Heart left ventricle (tissue), 16 donors: ENCODE data around the gene GPLD1. TPM values are rescaled to one million over a fixed set of nuclear protein-coding genes. Genes with fewer than 3 reads are reported as not detected.

Experiments
- ATAC-seq, 4 donors: fragments of 200-7000 bp; cut with Tn5 transposase; one replicate each; pipeline ENCODE4 v1.9.1; 2020 to 2022; ENCODE audit warnings: moderate library complexity in 4 of 4, mild to moderate bottlenecking in 3 of 4, moderate number of reproducible peaks in 1 of 4
- DNase-seq, 5 donors: peaks; one replicate each; pipeline ENCODE4 v3.0.0-alpha.2; 2020
- H3K27ac ChIP-seq, 12 donors: fragments of 200-600 bp; sonication (generic) in 4 of 12; one replicate each; pipeline versions ENCODE4 v1.5.0 to v1.8.0; 2016 to 2022; ENCODE audit warnings: mild to moderate bottlenecking in 2 of 12
- H3K27me3 ChIP-seq, 9 donors: fragments of 200-600 bp; sonication (generic) in 2 of 9; one replicate each; pipeline versions ENCODE4 v1.5.1 to v1.8.0; 2016 to 2022; ENCODE audit warnings: mild to moderate bottlenecking in 3 of 9
- H3K36me3 ChIP-seq, 9 donors: fragments of 200-600 bp; sonication (generic) in 2 of 9; one replicate each; pipeline versions ENCODE4 v1.5.0 to v1.8.0; 2018 to 2022; ENCODE audit warnings: mild to moderate bottlenecking in 2 of 9
- H3K4me1 ChIP-seq, 12 donors: fragments of 200-600 bp; sonication (generic) in 4 of 12; one replicate each; pipeline versions ENCODE4 v1.5.0 to v1.8.0; 2016 to 2022; ENCODE audit warnings: mild to moderate bottlenecking in 3 of 12
- H3K4me3 ChIP-seq, 12 donors: fragments of 200-600 bp; sonication (generic) in 4 of 12; one replicate each; pipeline versions ENCODE4 v1.5.0 to v1.8.0; 2017 to 2022; ENCODE audit warnings: mild to moderate bottlenecking in 9 of 12, moderate library complexity in 4 of 12
- H3K9me3 ChIP-seq, 12 donors: fragments of 200-600 bp; sonication (generic) in 4 of 12; one replicate each; pipeline versions ENCODE4 v1.5.0 to v1.8.0; 2016 to 2022; ENCODE audit warnings: mild to moderate bottlenecking in 1 of 12
- CTCF ChIP-seq, 12 donors: fragments of 200-600 bp; sonication (generic) in 4 of 12; IDR thresholded peaks; one replicate each; pipeline versions ENCODE4 v1.5.0 to v1.8.0; 2018 to 2022; ENCODE audit warnings: antibody characterized with exemption in 12 of 12, mild to moderate bottlenecking in 5 of 12
- POLR2A ChIP-seq, 2 donors: fragments of 450-650 bp; IDR thresholded peaks; one replicate each; pipeline ENCODE4 v1.6.1; 2017; ENCODE audit warnings: antibody characterized with exemption in 2 of 2, mild to moderate bottlenecking in 2 of 2, moderate library complexity in 2 of 2
- WGBS, 4 donors: extraction: QIAGEN DNeasy Blood & Tissue Kit in 2 of 4; methylation state at CpG; one replicate each; pipeline versions ENCODE4 v1.1.5 to v1.1.7; 2013 to 2018; 5-methylcytosine and 5-hydroxymethylcytosine counted together
- intact Hi-C, 10 donors: fragments of 100-400 bp; cut with DNase I; formaldehyde crosslinking; loops; one replicate each; pipeline versions ENCODE4 v1.11.1 to v1.14.2; 2022
- polyA plus RNA-seq, 2 donors: library from polyadenylated mRNA; stranded (reverse); fragments of 200-250 nt; gene quantifications; one replicate each; pipeline ENCODE4 v1.2.3, GENCODE V29; 2013
- total RNA-seq, 9 donors: library from RNA; depleted of rRNA in 2 of 9; stranded (reverse); fragments of >200 nt in 2 of 9; fragmentation: NEBNext Ultra II Directional in 3 of 9; extraction: Animal tissue kit (Norgen Biotek cat#: 25700) in 3 of 9; gene quantifications; one replicate each; pipeline versions ENCODE4 v1.1.0 to v1.2.4, GENCODE V29; 2016 to 2023
- donor health status: ischemic (EF 13 %, LVEDD 7.1; RV severe dilation, severe dysfunction).
- donor health status: healthy with polysubstance abuse.
- donor health status: DM: no; HTN: yes; CAD: no.
- donor health status: DM: no; HTN: no; CAD: no.
- donor health status: ischemic (EF 25% LVEDD 6.9; RV normal size, moderate dysfunction).
- donor health status: ischemic (EF 25% LVEDD 5.7; RV mildly dilated, moderate dysfunction).
- donor health status: healthy.
- donor health status: DM: yes; HTN: yes; CAD: no.
- donor health status: ischemic (EF 35%, LVEDD 5.7; RV mildly dilated, moderate dysfunction).
- donor health status: nonischemic (EF 11% LVEDD 7.7; RV severe dilation, severe dysfunction).
- donor health status: DM: yes; HTN: yes; CAD: no.
- donor health status: PGD.
- donor health status: ischemic (EF 29% LVEDD 5.4; RV normal size, mild dysfunction).
- donor health status: nonischemic (EF 23%, LVEDD 6.1; RV moderate dilation, normal function).

GPLD1 gene
- total and polyA plus RNA-seq, 11 donors, result 0.18 to 0.99 (median 0.81) TPM

- WGBS, 4 donors, result 46 to 62% (median 50%) methylated on average over 4 of the region's 4 CpGs
- TF ChIP-seq POLR2A (IDR thresholded peaks at IDR 0.05), result no peak
- TF ChIP-seq CTCF (IDR thresholded peaks at IDR 0.05), result no peak
- Histone ChIP-seq H3K4me3 (no peak overlapping the region), H3K4me1 (no peaks in the 10 kb centered on the region), H3K9me3 (no peaks in the 10 kb centered on the region), H3K27ac (no peak overlapping the region), H3K36me3 (peaks cover 0 to 47% (median 25%) of the 10 kb centered on the region in 9 donors), H3K27me3 (no peaks in the 10 kb centered on the region)
- no peak for DNase-seq
- intact Hi-C loops, result no loop called here
- ATAC-seq, result no peak
Observed at GRCh38 chr6:24536466-24536865, 47.1 kb upstream of the GPLD1 start.

GRCh38 chr6:24535210-24535609, 45.8 kb upstream of the GPLD1 start:
- Histone ChIP-seq H3K27me3 (no peaks in the 10 kb centered on the region), H3K27ac (no peak overlapping the region), H3K9me3 (no peaks in the 10 kb centered on the region), H3K4me3 (no peak overlapping the region), H3K4me1 (no peaks in the 10 kb centered on the region), H3K36me3 (peaks cover 0 to 52% (median 29%) of the 10 kb centered on the region in 9 donors)
- intact Hi-C loops, result no loop called here
- no peak for DNase-seq
- no peak for ATAC-seq
- no peak for TF ChIP-seq CTCF (IDR thresholded peaks at IDR 0.05)
- no peak for TF ChIP-seq POLR2A (IDR thresholded peaks at IDR 0.05)
- WGBS, 4 donors, result 63 to 95% (median 81%) methylated on average over 3 of the region's 3 CpGs

DNA sequence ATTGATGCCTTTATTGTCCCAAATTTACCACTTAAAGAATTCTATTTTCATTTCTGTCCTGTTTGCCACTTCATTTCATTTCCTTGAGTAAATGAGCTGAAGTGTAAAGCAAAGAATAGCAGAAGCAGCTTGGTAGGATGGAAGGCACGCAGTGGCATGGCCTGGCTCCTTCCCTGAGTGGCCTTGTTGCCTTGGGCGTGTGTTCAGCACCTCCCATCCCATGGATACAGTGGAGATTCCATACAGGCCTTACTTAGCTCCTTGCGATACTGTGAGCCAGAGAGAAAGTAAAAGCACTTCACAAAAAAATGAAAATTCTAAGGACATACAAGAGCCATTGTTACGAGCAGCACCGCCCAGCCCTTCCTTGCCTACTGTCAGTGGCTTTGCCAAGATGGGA, 45.0 kb upstream of the GPLD1 start:
- intact Hi-C loops, result no loop called here
- TF ChIP-seq POLR2A (IDR thresholded peaks at IDR 0.05) (no peak), CTCF (IDR thresholded peaks at IDR 0.05) (no peak)
- WGBS, 4 donors, result 94 to 98% (median 96%) methylated on average over 5 of the region's 5 CpGs
- peaks cover 0 to 52% (median 29%) of the 10 kb centered on the region in 9 donors for H3K36me3 ChIP-seq
- DNase-seq (no peak), ATAC-seq (no peak)
- H3K9me3 ChIP-seq, result no peaks in the 10 kb centered on the region
- H3K4me3 ChIP-seq, result no peak overlapping the region
- no peak overlapping the region for H3K27ac ChIP-seq
- no peaks in the 10 kb centered on the region for H3K27me3 ChIP-seq
- no peaks in the 10 kb centered on the region for H3K4me1 ChIP-seq

GRCh38 chr6:24529985-24530384, 40.6 kb upstream of the GPLD1 start:
- no peak for TF ChIP-seq POLR2A (IDR thresholded peaks at IDR 0.05)
- no peak for TF ChIP-seq CTCF (IDR thresholded peaks at IDR 0.05)
- Histone ChIP-seq H3K9me3 (no peaks in the 10 kb centered on the region), H3K27me3 (no peaks in the 10 kb centered on the region), H3K4me1 (no peaks in the 10 kb centered on the region), H3K36me3 (peaks cover 0 to 47% (median 25%) of the 10 kb centered on the region in 9 donors), H3K4me3 (no peak overlapping the region), H3K27ac (no peak overlapping the region)
- 64 to 88% (median 77%) methylated on average over 1 of the region's 1 CpG for WGBS, 4 donors
- ATAC-seq (no peak), DNase-seq (no peak)
- intact Hi-C loops, result loop anchor here in 1 of 10 donors (10.0 kb wide), 1 partner anchor 105 kb away; no protein-coding TSS in a partner anchor
